ENCODE data around the gene RPS3A.

DNA sequence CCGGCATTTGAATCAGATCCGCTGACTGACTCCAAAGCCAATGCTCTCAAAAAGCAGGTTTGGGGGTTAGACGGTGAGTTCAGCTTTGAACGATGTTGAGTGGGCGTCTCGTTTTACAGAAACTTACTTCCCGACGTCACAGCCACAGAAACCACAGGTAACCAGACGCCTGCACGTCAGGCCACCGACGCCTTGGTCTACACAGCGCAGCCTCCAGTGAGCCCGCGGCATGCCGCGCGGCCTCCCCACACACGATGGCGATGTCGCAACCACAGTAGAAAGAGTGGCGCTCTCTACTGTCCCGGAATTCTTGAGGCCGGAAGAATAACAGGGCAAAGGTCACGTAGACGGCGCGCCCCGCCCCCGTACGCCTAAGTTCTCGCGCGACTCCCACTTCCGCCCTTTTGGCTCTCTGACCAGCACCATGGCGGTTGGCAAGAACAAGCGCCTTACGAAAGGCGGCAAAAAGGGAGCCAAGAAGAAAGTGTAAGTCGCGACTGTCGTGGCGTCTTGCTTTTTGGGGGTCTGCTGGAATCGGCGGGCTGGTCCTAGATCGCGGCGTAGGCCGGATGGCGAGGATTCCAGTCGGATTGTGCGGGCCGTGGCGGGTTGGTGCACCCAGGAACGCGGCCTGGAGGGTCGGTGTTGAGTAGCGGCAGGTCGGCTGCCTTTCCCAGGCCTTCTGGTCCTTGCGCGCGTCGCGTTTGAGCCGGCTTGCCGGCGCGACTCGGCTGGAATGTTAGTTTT is at the start of gene RPS3A:
- TF ChIP-seq, protein P1, sequence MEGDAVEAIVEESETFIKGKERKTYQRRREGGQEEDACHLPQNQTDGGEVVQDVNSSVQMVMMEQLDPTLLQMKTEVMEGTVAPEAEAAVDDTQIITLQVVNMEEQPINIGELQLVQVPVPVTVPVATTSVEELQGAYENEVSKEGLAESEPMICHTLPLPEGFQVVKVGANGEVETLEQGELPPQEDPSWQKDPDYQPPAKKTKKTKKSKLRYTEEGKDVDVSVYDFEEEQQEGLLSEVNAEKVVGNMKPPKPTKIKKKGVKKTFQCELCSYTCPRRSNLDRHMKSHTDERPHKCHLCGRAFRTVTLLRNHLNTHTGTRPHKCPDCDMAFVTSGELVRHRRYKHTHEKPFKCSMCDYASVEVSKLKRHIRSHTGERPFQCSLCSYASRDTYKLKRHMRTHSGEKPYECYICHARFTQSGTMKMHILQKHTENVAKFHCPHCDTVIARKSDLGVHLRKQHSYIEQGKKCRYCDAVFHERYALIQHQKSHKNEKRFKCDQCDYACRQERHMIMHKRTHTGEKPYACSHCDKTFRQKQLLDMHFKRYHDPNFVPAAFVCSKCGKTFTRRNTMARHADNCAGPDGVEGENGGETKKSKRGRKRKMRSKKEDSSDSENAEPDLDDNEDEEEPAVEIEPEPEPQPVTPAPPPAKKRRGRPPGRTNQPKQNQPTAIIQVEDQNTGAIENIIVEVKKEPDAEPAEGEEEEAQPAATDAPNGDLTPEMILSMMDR (IDR thresholded peaks at IDR 0.05) = peak; percentile 97
- TF ChIP-seq ZFX (IDR thresholded peaks at IDR 0.05; ENCODE audit: borderline replicate concordance) = no peak
